GM18499 (cell line): Measurements from ENCODE around the gene SLC48A1.

Experiments
- ATAC-seq: cut with Tn5 transposase; IDR thresholded peaks from one replicate; pipeline ENCODE4 v1.9.1; 2021; ENCODE audit warnings: moderate number of reproducible peaks; ENCODE audit not compliant: insufficient read depth, unreplicated experiment

Gene SLC48A1

DNA sequence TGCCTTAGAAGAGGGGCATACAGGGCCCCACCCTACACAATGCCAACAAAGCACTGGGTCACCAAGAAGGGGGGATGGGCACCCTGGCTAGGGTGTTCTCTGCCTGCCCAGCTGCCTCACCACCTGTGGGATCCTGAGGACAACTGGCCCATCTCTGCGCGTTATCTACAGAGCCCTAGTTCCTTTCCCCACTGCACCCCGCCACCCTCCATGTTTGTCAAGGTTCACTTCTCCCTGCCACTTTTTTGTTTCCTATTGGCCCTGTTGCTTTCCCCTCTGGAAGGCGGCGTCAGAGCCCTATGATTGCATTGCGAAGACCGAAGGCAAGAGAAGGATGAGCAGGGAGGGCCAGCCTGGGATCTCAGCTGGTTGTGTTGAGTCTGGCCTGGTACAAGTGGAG, 1.6 kb downstream of the SLC48A1 start:
- no peak for ATAC-seq

DNA sequence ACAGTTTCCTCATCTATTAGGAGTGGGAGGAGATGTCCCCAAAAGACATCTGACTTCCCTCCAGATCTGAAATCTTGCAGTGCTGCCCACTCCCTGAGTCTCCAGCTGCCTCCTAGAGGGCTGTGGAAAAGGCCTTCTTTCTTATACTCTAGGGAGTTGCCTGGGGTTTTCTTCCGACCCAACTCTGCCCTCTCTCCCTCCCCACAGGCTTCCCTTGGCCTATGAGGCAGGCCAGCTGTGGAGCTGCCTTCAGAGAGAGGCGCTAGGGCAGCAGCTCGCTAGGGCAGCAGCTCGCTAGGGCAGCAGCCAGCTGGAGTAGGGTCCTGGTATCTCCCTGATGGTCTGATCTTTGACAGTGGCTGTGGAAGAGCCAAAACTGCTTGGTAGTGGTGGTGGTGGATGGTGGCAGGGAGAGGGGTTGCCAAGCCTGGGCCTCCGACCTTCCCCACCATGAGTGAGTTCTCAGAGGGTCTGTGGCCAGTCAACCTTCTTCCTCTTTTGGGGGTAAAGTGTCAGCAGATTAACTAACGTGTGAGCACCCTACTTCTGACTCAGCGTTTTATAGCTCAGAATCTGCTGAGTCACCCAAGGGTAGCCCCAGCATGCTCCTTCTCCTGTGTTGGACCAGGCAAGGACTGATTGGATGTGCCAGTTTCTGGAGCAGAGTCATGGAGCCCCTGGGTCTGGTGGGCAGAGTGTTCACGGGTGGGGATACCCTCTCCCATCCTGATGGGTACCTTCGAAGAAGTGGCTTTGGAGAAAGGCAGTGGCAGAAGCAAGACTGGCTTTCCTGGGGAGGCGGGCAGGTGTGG, 2.3 kb downstream of the SLC48A1 start:
- ATAC-seq, result no peak

DNA sequence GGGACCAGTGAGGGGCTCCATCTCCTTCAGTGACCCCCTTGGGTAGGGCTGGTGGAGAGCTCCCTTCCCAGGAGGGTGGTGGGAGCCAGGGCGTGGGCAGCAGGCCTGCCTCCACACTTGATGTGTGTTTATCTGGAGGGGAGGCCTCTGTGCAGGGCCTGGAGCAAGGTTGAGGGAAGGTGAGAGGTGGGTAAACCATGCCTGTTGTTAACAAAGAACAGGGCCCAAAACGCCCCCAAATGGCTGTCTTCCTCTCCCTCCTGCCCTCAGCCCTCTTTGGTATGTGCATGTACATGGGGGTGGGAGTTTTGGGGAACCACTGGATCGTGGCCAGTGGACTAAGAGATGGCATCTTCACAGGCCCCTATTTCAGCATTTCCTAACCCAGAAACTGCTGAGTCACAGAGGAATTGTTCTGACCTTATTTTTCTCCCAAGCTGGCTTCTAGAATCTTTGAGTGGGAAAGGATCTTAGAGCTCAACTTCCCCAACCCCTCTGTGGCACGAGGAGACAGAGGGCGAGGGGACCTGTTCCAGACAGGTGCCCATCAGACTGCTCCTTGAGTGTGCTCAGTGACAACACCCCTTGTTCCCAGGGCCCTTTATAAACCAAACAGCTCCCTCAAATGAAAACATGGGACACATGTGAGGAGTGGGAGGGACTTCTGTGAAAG, 3.6 kb downstream of the SLC48A1 start:
- no peak for ATAC-seq

DNA sequence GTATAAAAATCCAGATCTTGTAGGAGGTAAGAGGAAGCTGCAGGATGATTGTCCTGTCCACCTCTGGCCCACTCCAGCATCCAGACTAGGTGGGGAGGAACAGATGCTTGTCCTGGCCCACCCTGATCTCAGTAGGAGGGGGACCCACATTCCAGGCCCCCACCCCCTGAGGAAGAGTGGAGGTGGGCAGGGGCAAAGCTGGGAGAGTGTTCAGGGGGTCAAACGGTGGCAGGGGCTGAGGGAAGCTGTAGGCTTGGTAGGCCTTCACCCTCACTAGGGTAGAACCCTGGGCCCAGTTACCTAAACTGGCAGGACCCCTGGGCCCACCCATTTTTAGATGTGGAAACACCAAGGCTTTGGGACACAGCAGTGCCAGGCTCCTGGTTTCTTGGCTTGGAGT, 4.1 kb downstream of the SLC48A1 start:
- ATAC-seq, result no peak

DNA sequence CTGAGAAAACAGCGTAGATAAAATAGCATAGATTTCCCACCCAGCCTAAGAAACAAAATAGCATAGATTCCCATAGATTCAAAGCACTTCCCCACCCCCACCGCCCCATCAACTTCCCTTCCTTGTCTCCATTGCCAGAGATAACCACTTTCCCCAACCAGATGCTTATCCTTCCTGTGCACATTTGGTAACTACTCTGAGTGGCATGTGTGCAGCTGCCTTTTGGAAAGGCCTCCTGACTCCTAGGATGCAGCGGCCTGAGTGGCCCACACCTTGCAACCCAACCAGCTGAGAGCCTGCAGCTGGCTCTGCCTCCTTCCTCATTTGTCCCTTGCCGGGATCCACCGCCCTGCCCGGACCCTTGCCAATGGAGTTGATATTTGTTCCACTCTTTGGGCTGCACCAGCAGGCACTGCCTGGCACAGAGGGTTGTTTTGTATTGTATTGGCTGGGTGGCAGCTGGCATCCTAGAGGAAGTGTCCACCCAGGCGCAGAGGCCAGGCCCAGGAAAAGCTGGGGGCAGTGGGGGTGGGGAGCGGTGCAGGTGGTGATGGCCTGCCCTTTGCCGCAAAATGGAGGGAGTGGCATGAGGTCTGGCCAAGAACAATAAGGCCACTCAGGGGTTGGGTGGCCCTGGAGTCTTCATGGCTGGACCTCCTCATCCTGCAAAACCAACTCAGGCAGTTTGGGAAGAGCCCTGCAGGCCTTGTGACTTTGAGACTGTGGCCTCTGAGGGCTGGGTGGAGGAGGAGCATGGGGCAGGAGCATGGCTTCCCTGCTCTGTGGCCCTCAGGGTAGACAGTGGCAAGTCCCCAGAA, 4.9 kb downstream of the SLC48A1 start:
- ATAC-seq, result no peak

DNA sequence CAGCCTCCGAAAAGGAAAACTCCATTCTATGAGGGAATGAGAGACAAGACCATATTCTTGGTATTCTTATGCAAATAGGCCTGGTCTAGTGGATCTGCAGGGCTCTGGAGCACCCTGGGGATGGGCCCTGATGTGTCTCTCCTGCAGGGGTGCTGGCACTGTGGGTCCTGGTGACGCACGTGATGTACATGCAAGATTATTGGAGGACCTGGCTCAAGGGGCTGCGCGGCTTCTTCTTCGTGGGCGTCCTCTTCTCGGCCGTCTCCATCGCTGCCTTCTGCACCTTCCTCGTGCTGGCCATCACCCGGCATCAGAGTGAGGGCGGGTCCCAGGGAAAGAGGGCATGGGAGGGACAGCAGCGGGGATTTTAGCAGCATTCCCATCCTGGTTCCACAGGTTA, 5.8 kb downstream of the SLC48A1 start:
- no peak for ATAC-seq

DNA sequence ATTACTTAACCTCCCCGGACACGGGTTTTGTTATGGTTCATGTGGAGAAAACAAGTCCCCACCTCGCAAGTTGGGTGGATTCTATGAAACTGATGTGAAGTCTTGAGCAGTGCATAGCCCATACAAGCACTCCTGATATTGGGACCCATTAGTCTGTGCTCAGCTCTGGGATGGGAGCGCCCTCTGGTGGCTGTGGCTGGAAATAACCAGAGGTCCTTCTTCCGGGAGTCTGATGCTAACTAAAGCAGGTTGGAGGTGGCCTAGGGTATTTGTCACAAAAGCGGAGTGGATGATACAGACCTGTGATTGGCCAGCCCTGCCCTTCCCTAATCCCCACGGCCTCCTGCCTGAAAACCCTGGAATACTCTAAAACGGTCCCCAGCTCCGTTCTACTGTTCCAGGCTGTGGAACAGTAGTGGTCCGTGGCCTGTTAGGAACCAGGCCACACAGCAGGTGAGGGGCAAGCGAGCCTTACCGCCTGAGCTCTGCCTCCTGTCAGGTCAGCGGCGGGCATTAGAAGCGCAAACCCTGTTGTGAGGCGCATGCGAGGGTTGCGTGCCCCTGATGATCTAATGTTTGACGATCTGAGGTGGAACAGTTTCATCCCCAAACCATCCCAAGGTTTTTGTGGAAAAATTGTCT, 6.4 kb downstream of the SLC48A1 start:
- peak; percentile 64 for ATAC-seq

DNA sequence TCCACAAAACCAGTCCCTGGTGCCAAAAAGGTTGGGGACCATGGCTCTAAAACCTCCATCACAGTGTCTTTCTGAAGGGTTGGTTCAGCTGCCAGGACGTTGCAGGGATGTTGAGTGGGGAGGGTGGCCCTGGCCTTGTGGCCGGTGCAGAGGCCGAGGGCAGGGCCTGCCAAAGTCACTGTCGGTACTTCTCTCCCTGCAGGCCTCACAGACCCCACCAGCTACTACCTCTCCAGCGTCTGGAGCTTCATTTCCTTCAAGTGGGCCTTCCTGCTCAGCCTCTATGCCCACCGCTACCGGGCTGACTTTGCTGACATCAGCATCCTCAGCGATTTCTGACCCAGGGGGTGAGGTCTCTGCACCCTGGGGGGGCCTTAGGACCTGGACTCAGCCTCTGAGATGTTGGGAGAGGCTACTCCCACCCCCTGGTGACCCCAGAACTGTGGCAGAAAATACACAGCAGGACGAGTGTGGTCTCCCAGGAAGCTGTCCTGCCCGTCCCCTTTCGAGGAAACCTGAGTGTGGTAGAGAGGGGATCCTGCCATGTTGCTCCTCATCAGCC, 7.0 kb downstream of the SLC48A1 start:
- no peak for ATAC-seq

DNA sequence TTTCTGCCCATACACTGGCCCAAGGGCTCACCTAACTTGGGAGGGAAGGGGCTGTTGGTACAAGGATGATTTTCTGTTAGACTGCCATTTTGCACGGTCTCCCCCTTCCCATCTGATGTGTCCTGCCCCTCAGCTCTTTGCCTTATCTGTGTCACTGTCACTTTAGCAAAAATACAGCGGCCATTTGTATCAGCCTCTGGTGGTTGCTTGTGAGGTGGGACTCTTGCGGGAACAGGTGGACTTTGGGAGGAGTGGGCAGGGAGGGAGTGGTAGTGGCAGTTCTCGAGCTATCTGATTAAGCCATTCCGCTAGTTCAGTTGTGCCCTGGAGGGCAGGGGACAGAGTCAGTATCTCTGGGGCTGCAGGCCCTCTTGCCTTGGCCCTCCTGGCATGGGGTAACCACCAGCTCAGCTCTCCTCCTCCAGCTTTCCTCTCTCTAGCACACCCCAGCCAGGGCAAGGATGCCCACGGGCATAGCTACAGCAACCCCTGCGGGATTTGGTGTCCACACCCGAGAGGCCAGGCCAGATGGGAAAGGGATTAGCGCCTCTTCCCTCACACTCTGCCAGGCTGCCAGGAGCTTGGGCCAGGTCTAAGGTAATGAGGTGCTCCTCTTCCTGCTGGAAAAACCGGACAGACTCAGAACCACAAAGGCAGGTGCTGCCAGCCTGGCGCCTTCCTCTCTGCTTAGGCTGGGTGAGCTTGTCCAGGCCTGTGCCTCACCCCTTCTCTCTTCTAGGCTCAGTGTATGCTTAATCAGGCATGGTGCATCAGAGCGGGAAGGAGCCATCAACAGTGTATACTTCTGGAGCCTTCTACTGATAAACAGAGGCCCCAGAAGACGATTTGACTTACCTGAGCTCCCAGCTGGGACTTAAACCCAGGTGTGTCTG, 8.7 kb downstream of the SLC48A1 start:
- no peak for ATAC-seq

DNA sequence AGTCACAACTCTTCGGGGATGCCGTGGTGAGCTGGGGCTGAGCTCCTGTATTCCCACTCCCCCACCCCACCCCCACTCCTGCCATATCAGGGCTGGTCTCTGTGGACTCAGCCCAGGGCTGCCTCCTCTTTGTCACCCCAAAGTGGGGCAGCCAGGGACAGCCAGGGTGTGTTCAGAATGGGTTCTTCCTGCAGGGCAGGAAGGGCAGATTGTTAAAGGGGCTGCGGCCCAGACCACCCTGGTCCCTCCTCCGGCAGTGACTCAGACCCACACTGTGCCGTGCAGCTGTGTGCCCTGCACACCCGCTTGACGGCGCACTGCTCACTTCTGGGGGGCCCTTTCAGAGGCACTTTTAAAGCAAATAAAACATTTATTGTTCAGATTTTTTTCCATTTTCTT, 9.3 kb downstream of the SLC48A1 start:
- ATAC-seq, result no peak

DNA sequence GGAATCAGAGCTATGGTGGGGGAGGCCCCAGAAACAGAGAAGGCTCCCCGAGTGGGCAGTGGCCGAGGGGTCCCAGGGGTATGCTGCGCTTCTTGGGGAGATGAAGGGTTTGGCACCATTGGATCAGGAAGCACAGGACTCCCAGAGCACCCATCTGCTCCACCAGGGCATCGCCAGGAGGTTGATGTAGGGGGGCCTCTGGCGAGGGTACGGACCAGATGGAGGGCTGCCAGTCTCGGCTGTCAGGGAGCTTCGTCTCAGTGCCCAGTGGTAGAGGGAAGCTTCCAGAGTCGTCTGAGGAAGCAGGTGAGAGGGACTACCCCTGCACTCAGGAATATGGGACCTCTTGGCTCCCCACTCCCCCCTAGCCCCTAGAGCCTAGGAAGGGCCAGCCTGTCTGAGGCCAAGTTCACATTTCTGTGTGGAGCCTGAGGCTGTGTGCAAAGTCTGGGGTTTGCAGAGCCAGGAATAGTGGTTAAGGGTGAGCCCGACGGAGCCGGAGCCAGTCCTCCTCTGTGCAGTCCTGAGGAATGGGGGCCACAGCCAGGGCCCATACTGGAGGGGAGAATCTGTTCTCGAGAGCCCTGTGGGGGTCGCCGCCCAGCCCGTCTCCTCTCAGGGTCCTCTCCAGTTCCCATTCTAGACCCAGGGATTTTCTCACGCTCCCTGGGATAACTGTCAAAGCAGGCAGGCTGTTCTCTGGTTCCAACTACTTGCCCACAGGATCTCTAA, 10.2 kb downstream of the SLC48A1 start:
- no peak for ATAC-seq

DNA sequence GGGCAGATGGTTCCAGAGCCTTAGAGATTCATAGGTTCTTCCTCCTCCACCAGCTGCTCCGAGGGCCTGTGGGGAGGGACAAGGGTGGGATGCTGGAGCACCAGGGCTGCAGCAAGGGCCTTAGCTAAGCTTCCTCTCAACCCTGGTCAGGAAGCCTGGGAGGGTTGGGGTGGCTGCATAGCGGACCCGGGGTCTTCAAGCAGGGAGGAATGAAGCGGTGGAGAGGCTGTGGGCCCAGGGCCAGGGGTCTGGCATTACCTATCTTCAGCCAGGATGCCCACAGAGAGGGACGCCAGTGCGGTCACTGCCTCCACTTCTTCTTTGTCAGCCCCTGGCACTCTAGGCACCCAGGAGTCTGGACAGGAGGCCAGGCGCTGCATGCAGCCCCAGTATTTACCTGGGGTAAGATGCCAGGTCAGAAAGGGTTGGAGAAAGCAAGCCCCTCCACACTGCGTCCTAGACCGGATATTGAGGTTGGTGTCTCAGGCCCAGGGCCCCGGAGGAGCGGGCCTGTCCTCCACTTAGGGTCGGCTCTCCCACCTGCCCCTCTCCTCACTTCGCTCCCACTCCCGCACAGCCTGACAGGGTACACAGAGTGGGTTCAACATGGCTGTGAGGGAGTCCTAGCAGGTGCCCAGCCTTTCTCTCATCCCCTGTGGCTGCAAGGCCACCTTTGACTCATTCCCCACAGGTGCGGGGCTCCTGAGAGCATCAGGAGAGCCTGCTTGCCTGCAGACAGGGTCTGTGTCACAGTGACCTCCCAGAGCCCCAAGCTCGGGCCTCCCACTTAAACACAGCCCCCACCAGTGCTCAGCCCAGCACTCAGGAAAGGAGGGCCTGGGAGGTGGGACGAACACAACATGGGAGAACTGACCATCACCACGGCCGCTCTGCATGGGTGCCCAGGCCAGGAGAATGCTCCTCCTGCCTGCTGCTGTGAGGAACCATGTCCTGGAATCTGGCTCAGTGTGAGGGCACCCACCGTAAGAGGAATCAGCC, 11.1 kb downstream of the SLC48A1 start:
- ATAC-seq, result no peak

DNA sequence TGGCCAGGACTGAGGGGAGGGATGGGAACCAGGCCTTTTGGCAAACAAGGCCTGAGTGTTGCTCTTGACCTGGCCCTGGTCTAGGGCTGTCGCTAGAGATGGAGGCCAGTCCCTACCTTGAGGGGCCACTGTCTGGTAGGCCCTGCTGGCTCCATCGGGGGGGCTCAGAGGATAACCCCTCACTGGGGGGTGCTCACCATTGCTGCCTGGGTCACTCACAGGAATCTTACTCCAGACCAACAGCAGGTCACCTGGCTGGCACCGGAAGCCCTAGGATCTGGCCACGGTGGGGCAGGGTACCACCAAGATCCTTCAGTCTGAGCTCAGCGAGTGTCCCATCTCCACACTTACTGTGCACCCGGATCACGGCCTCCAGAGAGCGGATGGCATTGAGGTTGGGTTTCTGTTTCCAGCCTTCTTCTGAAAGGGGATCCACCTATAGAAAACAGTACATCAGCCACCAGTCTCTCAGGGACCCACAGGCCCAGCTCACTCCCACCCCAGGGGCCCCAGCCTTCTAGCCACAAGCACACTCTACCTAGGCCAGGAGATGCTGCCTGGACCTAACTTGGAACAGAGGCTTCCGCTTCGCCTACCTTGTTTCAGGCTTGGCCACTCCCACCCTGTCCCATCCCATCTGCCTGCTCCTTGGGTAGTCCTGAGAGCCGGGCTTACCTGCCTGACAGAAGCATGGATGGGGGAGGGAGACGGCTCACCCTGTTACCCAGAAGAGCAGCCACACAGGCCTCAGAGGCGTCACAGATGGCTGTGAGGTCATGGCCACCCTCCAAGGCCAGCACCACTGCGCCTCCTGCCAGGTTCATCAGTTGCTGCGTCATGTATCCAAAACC, 12.2 kb downstream of the SLC48A1 start:
- no peak for ATAC-seq

DNA sequence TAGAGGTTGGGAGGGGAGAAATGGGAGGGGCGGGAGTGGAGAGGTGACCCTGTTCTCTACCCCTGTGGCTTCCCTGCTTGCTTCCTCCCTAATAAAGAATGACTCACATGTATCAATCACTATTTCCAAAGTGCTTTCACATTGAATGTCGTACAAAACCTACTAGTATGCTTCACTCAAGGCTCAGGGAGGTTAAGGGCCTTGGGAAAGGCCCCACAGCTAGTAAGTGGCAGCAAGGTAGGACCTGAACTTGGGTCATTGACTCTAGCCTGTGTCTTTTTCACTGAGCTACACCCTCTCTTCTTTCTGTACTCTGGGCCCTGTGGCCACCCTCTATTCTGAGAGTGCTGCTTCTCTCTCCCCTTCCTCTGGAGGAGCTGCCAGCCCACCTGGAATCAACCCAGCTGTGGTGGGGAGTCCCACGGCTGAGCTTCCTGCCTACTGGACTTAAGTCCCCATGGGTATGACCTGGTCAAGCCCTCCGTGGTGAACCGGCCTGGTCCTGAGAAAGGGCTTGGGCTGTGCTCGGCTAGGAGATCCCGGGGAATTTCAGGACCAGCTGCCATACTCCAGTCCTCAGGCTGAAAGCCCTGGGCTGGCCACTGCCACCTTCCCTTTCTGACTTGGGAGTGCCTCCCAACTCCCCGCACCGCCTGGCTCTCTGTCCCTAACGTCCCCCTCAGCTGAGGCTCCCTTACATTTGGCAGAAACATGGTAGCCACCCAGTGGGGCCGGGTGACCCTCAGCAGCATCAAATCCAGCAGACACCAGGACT, 13.0 kb downstream of the SLC48A1 start:
- ATAC-seq, result no peak

DNA sequence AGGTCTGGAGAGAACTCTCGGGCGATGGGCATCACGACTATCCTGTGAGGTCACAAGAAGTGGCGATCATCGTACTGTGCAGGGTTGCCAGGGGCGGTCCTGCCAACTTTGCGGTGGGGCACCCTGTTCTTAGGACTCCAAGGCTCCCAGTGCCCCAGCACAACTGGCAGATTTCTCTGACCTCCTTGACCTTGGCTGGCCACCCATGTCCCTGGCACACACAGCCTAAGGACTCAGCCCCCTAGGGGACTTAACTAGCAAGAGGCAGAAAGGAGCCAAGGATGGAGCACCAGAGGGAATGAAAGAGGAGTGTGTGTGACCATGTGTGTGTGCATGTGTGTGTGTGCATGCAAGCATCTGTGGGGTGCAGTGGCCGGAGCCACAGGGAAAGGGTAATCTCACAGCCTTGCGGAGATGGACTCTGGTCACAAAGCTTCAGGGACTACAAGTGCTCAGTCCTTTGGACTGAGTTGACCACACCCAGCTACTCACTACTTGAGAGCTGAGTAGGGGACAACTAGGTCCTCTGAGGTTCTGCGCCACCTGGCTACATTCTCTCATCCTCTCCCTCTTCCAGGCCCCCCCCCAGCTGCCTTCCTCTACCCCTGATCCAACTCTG, 13.7 kb downstream of the SLC48A1 start:
- no peak for ATAC-seq
